SK-N-MC (cell line): Measurements from ENCODE around the gene PWP2.
"Not testable (repeated sequence)": the region's sequence is repeated elsewhere in the genome, so short reads cannot be mapped to it uniquely, and the experiment has no call there.

Source experiments
- EZH2 ChIP-seq: fragments of 200-600 bp; sonication (generic); IDR thresholded peaks from one replicate; pipeline ENCODE4 v1.6.1; 2017; ENCODE audit warnings: antibody characterized with exemption
- FOXP2 ChIP-seq: optimal IDR thresholded peaks from 2 replicates; pipeline ENCODE3; 2011; ENCODE audit warnings: mild to moderate bottlenecking, moderate library complexity; ENCODE audit not compliant: insufficient read depth; ENCODE audit errors: extremely low read length, control extremely low read depth
- POLR2AphosphoS5 ChIP-seq: IDR thresholded peaks from 2 replicates; pipeline ENCODE4 v1.6.1; 2012; ENCODE audit warnings: mild to moderate bottlenecking, low read depth, low read length, borderline replicate concordance

DNA sequence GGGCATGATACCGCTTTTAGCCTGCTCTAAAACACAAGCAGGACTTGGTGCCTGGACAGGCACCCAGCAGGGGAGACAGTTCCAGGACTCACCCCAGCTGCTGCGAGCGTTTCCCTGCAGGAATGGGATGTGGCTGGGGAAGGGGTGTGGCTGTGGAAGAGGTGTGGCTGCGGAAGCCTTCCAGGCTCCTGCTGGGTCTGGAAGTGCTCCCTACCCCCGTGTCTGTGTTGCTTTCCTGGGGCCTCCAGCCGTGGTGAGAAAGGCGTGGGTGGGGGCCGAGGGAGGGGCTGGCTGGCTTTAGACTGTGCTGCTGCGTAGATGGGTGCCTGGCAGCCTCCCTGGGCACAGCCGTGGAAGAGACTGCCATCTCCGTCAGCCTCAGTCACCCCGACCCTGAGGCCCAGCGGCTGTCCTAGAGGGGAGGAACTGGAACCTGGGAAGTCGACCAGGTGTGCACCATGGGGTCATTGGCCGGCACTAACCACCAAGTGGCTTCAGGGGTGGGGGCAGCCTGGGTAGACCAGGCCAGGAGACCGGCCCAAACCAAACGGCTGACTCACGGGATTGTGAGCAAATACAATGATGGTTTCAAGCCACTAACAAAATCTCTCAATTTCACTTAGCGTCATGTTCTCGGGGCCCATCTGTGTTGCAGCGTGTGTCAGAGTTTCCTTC, 46.2 kb downstream of the PWP2 start:
- not testable (repeated sequence) for TF ChIP-seq POLR2AphosphoS5, EZH2, FOXP2
